ENCODE measurements around the gene RNF34.
A peak's percentile ranks its signal among the peaks of the same experiment; 100 is the strongest.

Gene RNF34

GRCh38 chr12:121392325-121392716, 7.6 kb upstream of the RNF34 start:
- H3K27me3 ChIP-seq (ENCODE audit: low read depth, low read length): no peaks in the 10 kb centered on the region
- no peaks in the 10 kb centered on the region for H3K9me3 ChIP-seq (ENCODE audit: control insufficient read depth in 1 of 2, low read length in 2 of 2)
- no peak overlapping the region for H3K27ac ChIP-seq (ENCODE audit: low read length)
- H3K36me3 ChIP-seq (ENCODE audit: control insufficient read depth in 1 of 2, insufficient read depth in 2 of 2, low read length in 2 of 2): no peaks in the 10 kb centered on the region
- H3K4me3 ChIP-seq (ENCODE audit: low read depth in 1 of 2, low read length in 2 of 2): peak overlapping the region in 1 of 2 donors; percentile 47
- H3K4me1 ChIP-seq (ENCODE audit: control insufficient read depth in 1 of 2, insufficient read depth in 2 of 2, low read length in 2 of 2): no peaks in the 10 kb centered on the region

GRCh38 chr12:121397521-121397920, 2.4 kb upstream of the RNF34 start:
- Histone ChIP-seq H3K9me3 (ENCODE audit: control insufficient read depth in 1 of 2, low read length in 2 of 2) (no peaks in the 10 kb centered on the region), H3K4me1 (ENCODE audit: control insufficient read depth in 1 of 2, insufficient read depth in 2 of 2, low read length in 2 of 2) (peaks cover 12 to 23% of the 10 kb centered on the region in 2 donors), H3K4me3 (ENCODE audit: low read depth in 1 of 2, low read length in 2 of 2) (no peak overlapping the region), H3K36me3 (ENCODE audit: control insufficient read depth in 1 of 2, insufficient read depth in 2 of 2, low read length in 2 of 2) (peaks cover 0 to 3% of the 10 kb centered on the region in 2 donors), H3K27me3 (ENCODE audit: low read depth, low read length) (no peaks in the 10 kb centered on the region), H3K27ac (ENCODE audit: low read length) (no peak overlapping the region)

- Histone ChIP-seq H3K4me1 (ENCODE audit: control insufficient read depth in 1 of 2, insufficient read depth in 2 of 2, low read length in 2 of 2) (peaks cover 12 to 23% of the 10 kb centered on the region in 2 donors), H3K27ac (ENCODE audit: low read length) (no peak overlapping the region), H3K9me3 (ENCODE audit: control insufficient read depth in 1 of 2, low read length in 2 of 2) (no peaks in the 10 kb centered on the region), H3K36me3 (ENCODE audit: control insufficient read depth in 1 of 2, insufficient read depth in 2 of 2, low read length in 2 of 2) (peaks cover 0 to 3% of the 10 kb centered on the region in 2 donors), H3K27me3 (ENCODE audit: low read depth, low read length) (no peaks in the 10 kb centered on the region), H3K4me3 (ENCODE audit: low read depth in 1 of 2, low read length in 2 of 2) (no peak overlapping the region)
Observed at GRCh38 chr12:121398355-121398754, 1.6 kb upstream of the RNF34 start.

GRCh38 chr12:121400332-121401139, 618 bp downstream of the RNF34 start:
- H3K36me3 ChIP-seq (ENCODE audit: control insufficient read depth in 1 of 2, insufficient read depth in 2 of 2, low read length in 2 of 2): peaks cover 3 to 5% of the 10 kb centered on the region in 2 donors
- H3K27ac ChIP-seq (ENCODE audit: low read length): peak overlapping the region; percentile 91
- H3K27me3 ChIP-seq (ENCODE audit: low read depth, low read length): no peaks in the 10 kb centered on the region
- peak overlapping the region; percentile 93 to 96 for H3K4me3 ChIP-seq (ENCODE audit: low read depth in 1 of 2, low read length in 2 of 2)
- H3K4me1 ChIP-seq (ENCODE audit: control insufficient read depth in 1 of 2, insufficient read depth in 2 of 2, low read length in 2 of 2): peaks cover 12 to 31% of the 10 kb centered on the region in 2 donors
- H3K9me3 ChIP-seq (ENCODE audit: control insufficient read depth in 1 of 2, low read length in 2 of 2): no peaks in the 10 kb centered on the region

GRCh38 chr12:121403721-121404120, 3.8 kb downstream of the RNF34 start:
- no peaks in the 10 kb centered on the region for H3K9me3 ChIP-seq (ENCODE audit: control insufficient read depth in 1 of 2, low read length in 2 of 2)
- peaks cover 12 to 30% of the 10 kb centered on the region in 2 donors for H3K4me1 ChIP-seq (ENCODE audit: control insufficient read depth in 1 of 2, insufficient read depth in 2 of 2, low read length in 2 of 2)
- no peaks in the 10 kb centered on the region for H3K27me3 ChIP-seq (ENCODE audit: low read depth, low read length)
- no peak overlapping the region for H3K4me3 ChIP-seq (ENCODE audit: low read depth in 1 of 2, low read length in 2 of 2)
- no peak overlapping the region for H3K27ac ChIP-seq (ENCODE audit: low read length)
- H3K36me3 ChIP-seq (ENCODE audit: control insufficient read depth in 1 of 2, insufficient read depth in 2 of 2, low read length in 2 of 2): peaks cover 10 to 14% of the 10 kb centered on the region in 2 donors

- H3K27me3 ChIP-seq (ENCODE audit: low read depth, low read length): no peaks in the 10 kb centered on the region
- no peak overlapping the region for H3K27ac ChIP-seq (ENCODE audit: low read length)
- H3K9me3 ChIP-seq (ENCODE audit: control insufficient read depth in 1 of 2, low read length in 2 of 2): no peaks in the 10 kb centered on the region
- H3K36me3 ChIP-seq (ENCODE audit: control insufficient read depth in 1 of 2, insufficient read depth in 2 of 2, low read length in 2 of 2): peaks cover 10 to 14% of the 10 kb centered on the region in 2 donors
- H3K4me3 ChIP-seq (ENCODE audit: low read depth in 1 of 2, low read length in 2 of 2): no peak overlapping the region
- peaks cover 12 to 25% of the 10 kb centered on the region in 2 donors for H3K4me1 ChIP-seq (ENCODE audit: control insufficient read depth in 1 of 2, insufficient read depth in 2 of 2, low read length in 2 of 2)
Observed at GRCh38 chr12:121404734-121405133, 4.8 kb downstream of the RNF34 start.

GRCh38 chr12:121405211-121405610, 5.3 kb downstream of the RNF34 start:
- Histone ChIP-seq H3K27ac (ENCODE audit: low read length) (no peak overlapping the region), H3K4me1 (ENCODE audit: control insufficient read depth in 1 of 2, insufficient read depth in 2 of 2, low read length in 2 of 2) (peaks cover 12 to 25% of the 10 kb centered on the region in 2 donors), H3K9me3 (ENCODE audit: control insufficient read depth in 1 of 2, low read length in 2 of 2) (no peaks in the 10 kb centered on the region), H3K4me3 (ENCODE audit: low read depth in 1 of 2, low read length in 2 of 2) (no peak overlapping the region), H3K36me3 (ENCODE audit: control insufficient read depth in 1 of 2, insufficient read depth in 2 of 2, low read length in 2 of 2) (peaks cover 9 to 14% of the 10 kb centered on the region in 2 donors), H3K27me3 (ENCODE audit: low read depth, low read length) (no peaks in the 10 kb centered on the region)

- Histone ChIP-seq H3K4me1 (ENCODE audit: control insufficient read depth in 1 of 2, insufficient read depth in 2 of 2, low read length in 2 of 2) (no peaks in the 10 kb centered on the region), H3K9me3 (ENCODE audit: control insufficient read depth in 1 of 2, low read length in 2 of 2) (no peaks in the 10 kb centered on the region), H3K4me3 (ENCODE audit: low read depth in 1 of 2, low read length in 2 of 2) (no peak overlapping the region), H3K27me3 (ENCODE audit: low read depth, low read length) (no peaks in the 10 kb centered on the region), H3K27ac (ENCODE audit: low read length) (no peak overlapping the region), H3K36me3 (ENCODE audit: control insufficient read depth in 1 of 2, insufficient read depth in 2 of 2, low read length in 2 of 2) (peaks cover 19 to 30% of the 10 kb centered on the region in 2 donors)
Observed at GRCh38 chr12:121413917-121414316, 14.0 kb downstream of the RNF34 start.

GRCh38 chr12:121417847-121418246, 17.9 kb downstream of the RNF34 start:
- Histone ChIP-seq H3K27ac (ENCODE audit: low read length) (no peak overlapping the region), H3K9me3 (ENCODE audit: control insufficient read depth in 1 of 2, low read length in 2 of 2) (no peaks in the 10 kb centered on the region), H3K4me1 (ENCODE audit: control insufficient read depth in 1 of 2, insufficient read depth in 2 of 2, low read length in 2 of 2) (no peaks in the 10 kb centered on the region), H3K4me3 (ENCODE audit: low read depth in 1 of 2, low read length in 2 of 2) (no peak overlapping the region), H3K36me3 (ENCODE audit: control insufficient read depth in 1 of 2, insufficient read depth in 2 of 2, low read length in 2 of 2) (peaks cover 38 to 61% of the 10 kb centered on the region in 2 donors), H3K27me3 (ENCODE audit: low read depth, low read length) (no peaks in the 10 kb centered on the region)

GRCh38 chr12:121420109-121420508, 20.2 kb downstream of the RNF34 start:
- Histone ChIP-seq H3K27me3 (ENCODE audit: low read depth, low read length) (no peaks in the 10 kb centered on the region), H3K27ac (ENCODE audit: low read length) (no peak overlapping the region), H3K4me3 (ENCODE audit: low read depth in 1 of 2, low read length in 2 of 2) (no peak overlapping the region), H3K9me3 (ENCODE audit: control insufficient read depth in 1 of 2, low read length in 2 of 2) (no peaks in the 10 kb centered on the region), H3K4me1 (ENCODE audit: control insufficient read depth in 1 of 2, insufficient read depth in 2 of 2, low read length in 2 of 2) (no peaks in the 10 kb centered on the region), H3K36me3 (ENCODE audit: control insufficient read depth in 1 of 2, insufficient read depth in 2 of 2, low read length in 2 of 2) (peaks cover 52 to 67% of the 10 kb centered on the region in 2 donors)

GRCh38 chr12:121423253-121423652, 23.3 kb downstream of the RNF34 start:
- H3K36me3 ChIP-seq (ENCODE audit: control insufficient read depth in 1 of 2, insufficient read depth in 2 of 2, low read length in 2 of 2): peaks cover 48 to 59% of the 10 kb centered on the region in 2 donors
- H3K27me3 ChIP-seq (ENCODE audit: low read depth, low read length): no peaks in the 10 kb centered on the region
- H3K27ac ChIP-seq (ENCODE audit: low read length): peak overlapping the region; percentile 41
- H3K4me1 ChIP-seq (ENCODE audit: control insufficient read depth in 1 of 2, insufficient read depth in 2 of 2, low read length in 2 of 2): peaks cover 0 to 4% of the 10 kb centered on the region in 2 donors
- no peaks in the 10 kb centered on the region for H3K9me3 ChIP-seq (ENCODE audit: control insufficient read depth in 1 of 2, low read length in 2 of 2)
- peak overlapping the region in 1 of 2 donors; percentile 1 for H3K4me3 ChIP-seq (ENCODE audit: low read depth in 1 of 2, low read length in 2 of 2)
